Lower lobe of right lung (tissue), 2 donors: ENCODE results near the gene YPEL5. TPM values are rescaled to one million over a fixed set of nuclear protein-coding genes. Genes with fewer than 3 reads are reported as not detected.

Experiments
- ATAC-seq, 2 donors: fragments of 200-7000 bp; cut with Tn5 transposase; one replicate each; pipeline ENCODE4 v1.9.1; 2020 to 2022; ENCODE audit warnings: mild to moderate bottlenecking in 2 of 2, moderate library complexity in 2 of 2
- DNase-seq: peaks from one replicate; pipeline ENCODE4 v3.0.0-alpha.2; 2020
- H3K27ac ChIP-seq: fragments of 200-600 bp; one replicate; pipeline ENCODE4 v1.8.0; 2022
- H3K27me3 ChIP-seq: fragments of 200-600 bp; one replicate; pipeline ENCODE4 v1.8.0; 2022; ENCODE audit warnings: low read depth
- H3K36me3 ChIP-seq: fragments of 200-600 bp; one replicate; pipeline ENCODE4 v1.8.0; 2022; ENCODE audit warnings: mild to moderate bottlenecking
- H3K4me1 ChIP-seq: fragments of 200-600 bp; one replicate; pipeline ENCODE4 v1.8.0; 2022
- H3K4me3 ChIP-seq: fragments of 200-600 bp; one replicate; pipeline ENCODE4 v1.8.0; 2022; ENCODE audit warnings: mild to moderate bottlenecking
- H3K9me3 ChIP-seq: fragments of 200-600 bp; one replicate; pipeline ENCODE4 v1.8.0; 2022
- intact Hi-C: fragments of 100-400 bp; cut with DNase I; formaldehyde crosslinking; loops from one replicate; pipeline ENCODE4 v1.11.0; 2022
- total RNA-seq: library from RNA; stranded (reverse); fragmentation: NEBNext Ultra II Directional; extraction: Animal tissue kit (Norgen Biotek cat#: 25700); gene quantifications from one replicate; pipeline ENCODE4 v1.2.1, GENCODE V29; 2021
- TF ChIP-seq, protein P1 (sequence below): fragments of 200-600 bp; IDR thresholded peaks from one replicate; pipeline ENCODE4 v1.8.0; 2022; ENCODE audit warnings: antibody characterized with exemption, mild to moderate bottlenecking
- donor health status: DM: no; HTN: yes; CAD: no; lungs with severe emphysema.

Gene YPEL5
- total RNA-seq, 1 donor from 2014 or later: 98.0 TPM

DNA sequence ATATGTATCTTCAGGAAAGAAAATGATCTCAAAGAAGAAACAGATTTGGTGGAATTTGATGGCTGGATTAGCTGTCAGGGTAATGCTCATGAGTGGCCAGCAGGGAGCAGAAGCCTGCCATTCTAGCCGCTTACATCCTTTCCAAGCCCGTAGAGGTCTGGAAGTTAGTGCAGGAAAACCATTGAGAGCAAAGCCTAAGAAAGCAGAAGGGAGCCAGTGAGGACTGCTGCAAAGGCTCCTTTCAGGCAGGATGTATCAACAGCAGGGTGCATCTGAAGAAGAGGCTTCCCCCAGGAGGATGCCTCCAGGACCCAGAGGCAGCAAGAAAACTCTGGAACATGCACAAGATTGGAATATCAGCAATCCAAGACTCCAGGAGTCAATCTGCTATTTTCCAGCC, 61.6 kb downstream of the YPEL5 start:
- no peaks in the 10 kb centered on the region for H3K36me3 ChIP-seq
- H3K9me3 ChIP-seq: no peaks in the 10 kb centered on the region
- peaks cover 14% of the 10 kb centered on the region for H3K4me1 ChIP-seq
- ATAC-seq (peak; percentile 82 to 88), DNase-seq (no peak)
- H3K27me3 ChIP-seq: no peaks in the 10 kb centered on the region
- no peak overlapping the region for H3K4me3 ChIP-seq
- TF ChIP-seq, protein P1, sequence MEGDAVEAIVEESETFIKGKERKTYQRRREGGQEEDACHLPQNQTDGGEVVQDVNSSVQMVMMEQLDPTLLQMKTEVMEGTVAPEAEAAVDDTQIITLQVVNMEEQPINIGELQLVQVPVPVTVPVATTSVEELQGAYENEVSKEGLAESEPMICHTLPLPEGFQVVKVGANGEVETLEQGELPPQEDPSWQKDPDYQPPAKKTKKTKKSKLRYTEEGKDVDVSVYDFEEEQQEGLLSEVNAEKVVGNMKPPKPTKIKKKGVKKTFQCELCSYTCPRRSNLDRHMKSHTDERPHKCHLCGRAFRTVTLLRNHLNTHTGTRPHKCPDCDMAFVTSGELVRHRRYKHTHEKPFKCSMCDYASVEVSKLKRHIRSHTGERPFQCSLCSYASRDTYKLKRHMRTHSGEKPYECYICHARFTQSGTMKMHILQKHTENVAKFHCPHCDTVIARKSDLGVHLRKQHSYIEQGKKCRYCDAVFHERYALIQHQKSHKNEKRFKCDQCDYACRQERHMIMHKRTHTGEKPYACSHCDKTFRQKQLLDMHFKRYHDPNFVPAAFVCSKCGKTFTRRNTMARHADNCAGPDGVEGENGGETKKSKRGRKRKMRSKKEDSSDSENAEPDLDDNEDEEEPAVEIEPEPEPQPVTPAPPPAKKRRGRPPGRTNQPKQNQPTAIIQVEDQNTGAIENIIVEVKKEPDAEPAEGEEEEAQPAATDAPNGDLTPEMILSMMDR: peak; percentile 90
- no peak overlapping the region for H3K27ac ChIP-seq
- intact Hi-C loops: no loop called here

DNA sequence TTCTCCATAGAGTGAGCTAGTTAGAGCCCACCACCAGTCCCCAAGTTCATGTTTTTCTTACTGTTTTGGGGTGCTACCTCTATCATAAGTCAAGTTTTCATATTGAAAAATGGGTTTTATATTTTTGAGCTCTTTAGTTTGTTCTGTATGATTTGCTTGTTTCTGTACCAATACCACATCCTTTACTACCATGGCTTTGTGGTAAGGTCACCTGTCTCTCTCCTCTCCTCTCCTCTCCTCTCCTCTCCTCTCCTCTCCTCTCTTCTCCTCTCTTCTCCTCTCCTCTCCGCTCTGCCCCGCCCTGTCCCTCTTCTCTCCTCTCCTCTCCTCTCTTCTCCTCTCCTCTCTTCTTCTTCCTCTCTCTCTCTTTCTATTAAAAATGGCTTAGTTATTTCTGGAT, 62.4 kb downstream of the YPEL5 start:
- Histone ChIP-seq H3K4me3 (no peak overlapping the region), H3K4me1 (peaks cover 14% of the 10 kb centered on the region), H3K27ac (no peak overlapping the region), H3K27me3 (no peaks in the 10 kb centered on the region), H3K36me3 (no peaks in the 10 kb centered on the region), H3K9me3 (no peaks in the 10 kb centered on the region)
- ATAC-seq (no peak), DNase-seq (no peak)
- intact Hi-C loops: no loop called here
- TF ChIP-seq, protein P1: no peak

Other genes with a start within 250 kb of the YPEL5 start
- 1.1 TPM for gene ALK, start 225.4 kb upstream of the YPEL5 start, total RNA-seq
- gene LBH, start 84.5 kb downstream of the YPEL5 start, total RNA-seq: 137 TPM